HG03108 (cell line): ENCODE data around the gene JAK3.

Experiments
- ATAC-seq: cut with Tn5 transposase; IDR thresholded peaks from one replicate; pipeline ENCODE4 v1.9.1; 2021; ENCODE audit warnings: moderate library complexity; ENCODE audit not compliant: unreplicated experiment

Gene JAK3

GRCh38 chr19:17841810-17842662, 5.7 kb downstream of the JAK3 start:
- no peak for ATAC-seq

- ATAC-seq = no peak
Measured at GRCh38 chr19:17841371-17841809, 6.4 kb downstream of the JAK3 start.

GRCh38 chr19:17840019-17840418, 7.8 kb downstream of the JAK3 start:
- ATAC-seq = no peak

GRCh38 chr19:17837972-17838371, 9.8 kb downstream of the JAK3 start:
- no peak for ATAC-seq

- ATAC-seq = no peak
Measured at GRCh38 chr19:17836530-17836929, 11.3 kb downstream of the JAK3 start.

GRCh38 chr19:17835182-17836006, 12.4 kb downstream of the JAK3 start:
- ATAC-seq = no peak

- ATAC-seq = no peak
Measured at GRCh38 chr19:17834350-17835181, 13.2 kb downstream of the JAK3 start.

- ATAC-seq = no peak
Measured at GRCh38 chr19:17832443-17833208, 15.2 kb downstream of the JAK3 start.

GRCh38 chr19:17831419-17831888, 16.3 kb downstream of the JAK3 start:
- no peak for ATAC-seq

- ATAC-seq = no peak
Measured at GRCh38 chr19:17830567-17831418, 17.0 kb downstream of the JAK3 start.

GRCh38 chr19:17829855-17830566, 17.8 kb downstream of the JAK3 start:
- no peak for ATAC-seq

GRCh38 chr19:17826508-17827056, 21.2 kb downstream of the JAK3 start:
- no peak for ATAC-seq

GRCh38 chr19:17824339-17824738, 23.4 kb downstream of the JAK3 start:
- no peak for ATAC-seq

GRCh38 chr19:17821190-17821589, 26.6 kb downstream of the JAK3 start, which contains the start of gene INSL3:
Gene INSL3, minus strand, starts transcription at chr19:17821519. Its CDS starts 13 bp downstream, at chr19:17821506.
- no peak for ATAC-seq

GRCh38 chr19:17817668-17818363, 30.0 kb downstream of the JAK3 start:
- ATAC-seq = no peak

- ATAC-seq = no peak
Measured at GRCh38 chr19:17812099-17812498, 35.7 kb downstream of the JAK3 start.

GRCh38 chr19:17811681-17812080, 36.1 kb downstream of the JAK3 start:
- no peak for ATAC-seq

GRCh38 chr19:17811103-17811502, 36.7 kb downstream of the JAK3 start:
- ATAC-seq = no peak
